ENCODE data around the gene HLA-DMA.

The HLA-DMA gene

DNA sequence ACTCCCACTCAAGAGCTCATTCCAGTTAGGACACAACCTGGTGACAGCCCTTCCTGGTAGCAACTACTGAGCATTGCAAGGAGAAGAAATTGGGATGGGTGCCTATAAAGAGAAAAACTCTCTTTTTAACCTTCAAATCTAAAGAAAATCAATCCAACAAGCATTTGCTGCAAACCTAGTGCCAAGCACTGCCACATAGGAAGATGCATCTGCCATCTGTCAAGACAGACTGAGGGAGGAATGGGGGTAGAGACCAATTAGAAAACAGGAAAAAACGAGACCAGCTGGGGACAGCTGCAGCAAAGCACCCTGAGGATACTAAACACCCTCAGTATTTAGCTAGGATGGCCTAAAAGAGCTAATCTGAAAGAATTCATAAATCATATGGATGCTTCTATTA, 39.9 kb downstream of the HLA-DMA start:
- H3K27ac ChIP-seq (ENCODE audit: low read depth, low read length, severe bottlenecking) = no peak overlapping the region
- no peak overlapping the region for H3K4me3 ChIP-seq (ENCODE audit: extremely low read depth, insufficient read depth, low read length, poor library complexity, severe bottlenecking)
- no peaks in the 10 kb centered on the region for H3K4me1 ChIP-seq (ENCODE audit: control insufficient read depth, insufficient read depth, low read length, poor library complexity, severe bottlenecking)
- no peaks in the 10 kb centered on the region for H3K36me3 ChIP-seq (ENCODE audit: control insufficient read depth, insufficient read depth, low read length)
- no CpG with 5 or more reads among the region's 1 CpG for WGBS, 2 experiments (ENCODE audit: insufficient coverage in 2 of 2)
- no peaks in the 10 kb centered on the region for H3K9me3 ChIP-seq (ENCODE audit: control insufficient read depth, low read length)

DNA sequence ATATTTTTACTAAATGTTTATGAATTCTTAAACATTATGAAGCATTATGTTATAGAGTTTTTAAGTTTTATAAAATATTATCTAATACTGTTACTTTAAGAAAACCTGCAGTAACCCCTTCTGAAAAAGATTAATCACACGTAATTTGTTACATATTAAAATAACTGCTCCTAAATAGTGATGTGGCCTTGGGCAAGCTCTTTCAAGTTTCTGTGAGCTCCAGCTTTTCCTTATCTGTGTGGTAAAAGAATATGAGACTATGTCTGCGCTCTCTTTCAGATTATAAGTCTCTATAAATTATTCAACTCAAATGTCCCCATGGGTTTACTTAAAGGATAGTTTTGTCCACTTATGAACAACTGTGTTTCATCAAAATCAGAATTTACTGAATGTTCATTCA, 44.0 kb downstream of the HLA-DMA start:
- H3K4me3 ChIP-seq (ENCODE audit: extremely low read depth, insufficient read depth, low read length, poor library complexity, severe bottlenecking) = no peak overlapping the region
- no CpG with 5 or more reads among the region's 2 CpGs for WGBS, 2 experiments (ENCODE audit: insufficient coverage in 2 of 2)
- H3K36me3 ChIP-seq (ENCODE audit: control insufficient read depth, insufficient read depth, low read length) = no peaks in the 10 kb centered on the region
- H3K4me1 ChIP-seq (ENCODE audit: control insufficient read depth, insufficient read depth, low read length, poor library complexity, severe bottlenecking) = no peaks in the 10 kb centered on the region
- H3K27ac ChIP-seq (ENCODE audit: low read depth, low read length, severe bottlenecking) = no peak overlapping the region
- no peaks in the 10 kb centered on the region for H3K9me3 ChIP-seq (ENCODE audit: control insufficient read depth, low read length)

DNA sequence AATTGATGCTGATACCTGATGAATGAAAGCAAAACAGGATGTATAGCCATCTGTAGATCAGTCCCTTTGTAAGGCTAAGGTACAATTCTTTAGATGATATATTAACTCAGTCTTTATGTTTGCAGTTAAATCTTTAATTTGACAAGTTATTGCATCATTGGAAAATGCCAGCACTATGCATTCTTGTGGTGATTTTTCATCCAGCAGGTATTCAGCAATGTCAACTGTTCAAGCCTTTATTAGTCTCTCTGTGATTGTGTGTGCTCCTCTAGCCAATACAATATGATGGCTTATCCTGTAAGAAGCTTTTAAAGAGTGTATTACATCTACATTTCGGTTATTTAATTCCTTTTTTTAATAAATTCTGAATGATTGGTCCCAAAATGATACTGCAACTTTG, 46.4 kb downstream of the HLA-DMA start:
- Histone ChIP-seq H3K4me3 (ENCODE audit: extremely low read depth, insufficient read depth, low read length, poor library complexity, severe bottlenecking) (no peak overlapping the region), H3K9me3 (ENCODE audit: control insufficient read depth, low read length) (no peaks in the 10 kb centered on the region), H3K4me1 (ENCODE audit: control insufficient read depth, insufficient read depth, low read length, poor library complexity, severe bottlenecking) (no peaks in the 10 kb centered on the region), H3K27ac (ENCODE audit: low read depth, low read length, severe bottlenecking) (no peak overlapping the region), H3K36me3 (ENCODE audit: control insufficient read depth, insufficient read depth, low read length) (peaks cover 2% of the 10 kb centered on the region)
- no CpG with 5 or more reads among the region's 1 CpG for WGBS, 2 experiments (ENCODE audit: insufficient coverage in 2 of 2)

DNA sequence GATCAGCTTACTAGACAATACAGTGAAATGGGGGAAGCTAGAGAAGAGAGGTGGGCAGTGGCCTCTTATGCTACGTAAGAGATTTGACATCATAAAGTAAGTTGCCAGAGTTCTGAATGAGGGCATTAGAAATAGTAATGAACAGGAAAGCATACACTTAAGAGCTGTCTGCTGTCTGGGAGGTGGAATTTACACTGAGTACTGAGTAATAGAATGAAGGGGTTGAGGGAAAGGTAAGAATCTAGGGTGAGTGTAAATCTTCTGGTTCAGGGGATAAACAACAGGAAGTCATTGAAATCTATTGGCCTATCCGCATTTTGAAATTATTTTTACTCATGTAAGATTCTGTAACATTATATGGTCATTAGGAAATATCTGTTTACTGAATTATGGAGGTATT, 47.8 kb downstream of the HLA-DMA start:
- no peak overlapping the region for H3K27ac ChIP-seq (ENCODE audit: low read depth, low read length, severe bottlenecking)
- H3K4me1 ChIP-seq (ENCODE audit: control insufficient read depth, insufficient read depth, low read length, poor library complexity, severe bottlenecking) = no peaks in the 10 kb centered on the region
- peaks cover 10% of the 10 kb centered on the region for H3K36me3 ChIP-seq (ENCODE audit: control insufficient read depth, insufficient read depth, low read length)
- no peaks in the 10 kb centered on the region for H3K9me3 ChIP-seq (ENCODE audit: control insufficient read depth, low read length)
- H3K4me3 ChIP-seq (ENCODE audit: extremely low read depth, insufficient read depth, low read length, poor library complexity, severe bottlenecking) = no peak overlapping the region
- WGBS, 2 experiments (ENCODE audit: insufficient coverage in 2 of 2) = 67 to 100% methylated on average over 1 of the region's 2 CpGs

DNA sequence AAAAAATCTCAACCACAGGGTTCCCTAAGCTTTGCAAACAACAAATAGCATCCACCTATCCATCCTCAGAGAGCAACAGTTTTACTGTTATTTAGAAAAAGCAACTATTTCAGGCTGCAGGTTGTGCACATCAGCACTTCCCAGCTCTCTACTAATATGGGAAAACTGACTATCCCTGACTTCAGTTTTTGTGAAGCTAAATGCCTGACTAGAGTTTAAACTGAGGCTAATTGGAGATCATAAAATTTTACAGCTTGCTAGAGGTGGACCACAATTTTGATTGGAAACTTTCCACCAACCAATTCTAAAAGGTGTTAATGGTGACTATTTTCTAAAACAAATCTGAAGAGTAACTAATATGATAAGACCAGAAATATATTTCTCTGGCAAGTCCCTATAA, 48.9 kb downstream of the HLA-DMA start:
- no peak overlapping the region for H3K27ac ChIP-seq (ENCODE audit: low read depth, low read length, severe bottlenecking)
- H3K4me1 ChIP-seq (ENCODE audit: control insufficient read depth, insufficient read depth, low read length, poor library complexity, severe bottlenecking) = no peaks in the 10 kb centered on the region
- H3K36me3 ChIP-seq (ENCODE audit: control insufficient read depth, insufficient read depth, low read length) = peaks cover 10% of the 10 kb centered on the region
- no peak overlapping the region for H3K4me3 ChIP-seq (ENCODE audit: extremely low read depth, insufficient read depth, low read length, poor library complexity, severe bottlenecking)
- H3K9me3 ChIP-seq (ENCODE audit: control insufficient read depth, low read length) = no peaks in the 10 kb centered on the region

Measured in mesodermal cell (in vitro differentiated cells).